Globus pallidus (tissue), 1 donor: ENCODE measurements around the gene LRIT1.

Experiments used
- DNase-seq: peaks from one replicate; pipeline ENCODE4 v3.0.0-alpha.2; 2015; ENCODE audit warnings: low spot score

Gene LRIT1

GRCh38 chr10:84254552-84255478 lies 13.5 kb upstream of the LRIT1 start:
- no peak for DNase-seq

- no peak for DNase-seq
Measured at GRCh38 chr10:84248794-84249193, 7.4 kb upstream of the LRIT1 start.

- no peak for DNase-seq
Measured at GRCh38 chr10:84247496-84247895, 6.2 kb upstream of the LRIT1 start.

- peak; percentile 99 for DNase-seq
Measured at GRCh38 chr10:84244651-84245270, 3.4 kb upstream of the LRIT1 start, which contains the start of gene RGR. RGR (plus strand) TSS chr10:84245053; CDS start chr10:84245091, 38 bp downstream.

GRCh38 chr10:84243759-84244158 lies 2.4 kb upstream of the LRIT1 start:
- DNase-seq: no peak

GRCh38 chr10:84238909-84239308 lies 2.4 kb downstream of the LRIT1 start:
- DNase-seq: no peak

GRCh38 chr10:84237199-84238051 lies 3.9 kb downstream of the LRIT1 start:
- no peak for DNase-seq

GRCh38 chr10:84236807-84237198 lies 4.5 kb downstream of the LRIT1 start:
- no peak for DNase-seq

- no peak for DNase-seq
Measured at GRCh38 chr10:84235096-84235495, 6.2 kb downstream of the LRIT1 start.

- DNase-seq: no peak
Measured at GRCh38 chr10:84234479-84234878, 6.9 kb downstream of the LRIT1 start.

GRCh38 chr10:84233940-84234339 lies 7.4 kb downstream of the LRIT1 start:
- no peak for DNase-seq

GRCh38 chr10:84232376-84232775 lies 9.0 kb downstream of the LRIT1 start:
- DNase-seq: no peak

- no peak for DNase-seq
Measured at GRCh38 chr10:84230359-84230758, 11.0 kb downstream of the LRIT1 start.

GRCh38 chr10:84227810-84228209 lies 13.5 kb downstream of the LRIT1 start:
- DNase-seq: no peak

- no peak for DNase-seq
Measured at GRCh38 chr10:84226616-84227015, 14.7 kb downstream of the LRIT1 start.

- no peak for DNase-seq
Measured at GRCh38 chr10:84225427-84226173, 15.7 kb downstream of the LRIT1 start, which contains the start of gene LRIT2. LRIT2 (minus strand) TSS chr10:84225544; CDS start chr10:84225520, 24 bp downstream.

GRCh38 chr10:84224411-84225028 lies 16.8 kb downstream of the LRIT1 start:
- no peak for DNase-seq

- DNase-seq: no peak
Measured at GRCh38 chr10:84221916-84222315, 19.4 kb downstream of the LRIT1 start.

GRCh38 chr10:84217746-84218145 lies 23.6 kb downstream of the LRIT1 start:
- no peak for DNase-seq

GRCh38 chr10:84216834-84217233 lies 24.5 kb downstream of the LRIT1 start:
- DNase-seq: no peak

GRCh38 chr10:84214612-84215235 lies 26.6 kb downstream of the LRIT1 start:
- no peak for DNase-seq
